NCI-H2227 (cell line): ENCODE measurements around the gene SBF1.

Experiments
- DNase-seq: peaks from one replicate; lab custom pipeline; 2025; ENCODE audit not compliant: unreplicated experiment; lab: John Stamatoyannopoulos, UW

SBF1 gene

GRCh38 chr22:50506611-50507420 is 32.0 kb upstream of the SBF1 start:
- peak; percentile 50 for DNase-seq

- DNase-seq = no peak
Observed at GRCh38 chr22:50505776-50506610, 31.2 kb upstream of the SBF1 start.

GRCh38 chr22:50505276-50505775 is 30.5 kb upstream of the SBF1 start:
- no peak for DNase-seq

GRCh38 chr22:50504369-50505211 is 29.8 kb upstream of the SBF1 start:
- no peak for DNase-seq

- no peak for DNase-seq
Observed at GRCh38 chr22:50503475-50504145, 28.8 kb upstream of the SBF1 start.

- no peak for DNase-seq
Observed at GRCh38 chr22:50502628-50503474, 28.0 kb upstream of the SBF1 start.

GRCh38 chr22:50502096-50502495 is 27.3 kb upstream of the SBF1 start:
- DNase-seq = no peak

GRCh38 chr22:50500452-50500851 is 25.6 kb upstream of the SBF1 start:
- DNase-seq = no peak

GRCh38 chr22:50498322-50498890 is 23.6 kb upstream of the SBF1 start:
- peak; percentile 79 for DNase-seq

- no peak for DNase-seq
Observed at GRCh38 chr22:50497093-50497492, 22.3 kb upstream of the SBF1 start.

- DNase-seq = no peak
Observed at GRCh38 chr22:50490531-50491308, 15.9 kb upstream of the SBF1 start.

GRCh38 chr22:50489363-50490243 is 14.8 kb upstream of the SBF1 start:
- DNase-seq = no peak

- no peak for DNase-seq
Observed at GRCh38 chr22:50488886-50489285, 14.1 kb upstream of the SBF1 start.

- DNase-seq = no peak
Observed at GRCh38 chr22:50488006-50488677, 13.3 kb upstream of the SBF1 start.

- no peak for DNase-seq
Observed at GRCh38 chr22:50487290-50488005, 12.6 kb upstream of the SBF1 start.

GRCh38 chr22:50486561-50487289 is 11.9 kb upstream of the SBF1 start, which contains the start of gene MIOX:
Gene MIOX (plus strand): TSS chr22:50486859. CDS start chr22:50486898, 39 bp downstream.
- no peak for DNase-seq
